PC-3 (cell line): Measurements from ENCODE around the gene NEU1. TPM values are rescaled to one million over a fixed set of nuclear protein-coding genes. Genes with fewer than 3 reads are reported as not detected.
A peak's percentile ranks its signal among the peaks of the same experiment; 100 is the strongest.
"Not testable (repeated sequence)": the region's sequence is repeated elsewhere in the genome, so short reads cannot be mapped to it uniquely, and the experiment has no call there.

Source experiments
- ATAC-seq: fragments of 200-7000 bp; cut with Tn5 transposase; 2 replicates; pipeline ENCODE4 v1.9.1; 2020; ENCODE audit warnings: mild to moderate bottlenecking, moderate library complexity
- BruUV-seq: library from RNA; stranded (reverse); fragments of 400-500 nt; replicated peaks from 2 replicates; lab custom pipeline; 2021; lab: Mats Ljungman, UMichigan
- CTCF ChIA-PET: fragments of 300-600 bp; sonication (Branson Sonifier 250); formaldehyde crosslinking; loops from one replicate; lab custom pipeline; 2022; ENCODE audit warnings: antibody characterized with exemption; lab: Charles Lee
- POLR2A ChIA-PET: fragments of 300-600 bp; sonication (Branson Sonifier 250); formaldehyde crosslinking; loops from one replicate; lab custom pipeline; 2022; ENCODE audit warnings: antibody characterized with exemption; ENCODE audit not compliant: unreplicated experiment; lab: Charles Lee
- DNase-seq: peaks from one replicate; pipeline ENCODE4 v3.0.0-alpha.2; 2015
- H2AFZ ChIP-seq: fragments of 300-600 bp; sonication (generic); 2 replicates; pipeline ENCODE4 v1.6.0; 2016; ENCODE audit warnings: antibody characterized with exemption, low read length
- H3F3A ChIP-seq: fragments of 300-600 bp; sonication (generic); one replicate; pipeline ENCODE4 v1.6.0; 2017; ENCODE audit warnings: antibody characterized with exemption, low read length, control low read depth, mild to moderate bottlenecking; ENCODE audit not compliant: unreplicated experiment
- H3K27ac ChIP-seq: fragments of 300-600 bp; sonication (generic); 2 replicates; pipeline ENCODE4 v1.5.1; 2016; ENCODE audit warnings: mild to moderate bottlenecking, low read length
- H3K27me3 ChIP-seq: fragments of 300-600 bp; sonication (generic); 2 replicates; pipeline ENCODE4 v1.6.1; 2016; ENCODE audit warnings: low read length, mixed read lengths
- H3K36me3 ChIP-seq: fragments of 300-600 bp; sonication (generic); 2 replicates; pipeline ENCODE4 v1.6.1; 2016; ENCODE audit warnings: low read depth, mixed run types, low read length, mixed read lengths
- H3K4me1 ChIP-seq: fragments of 300-600 bp; sonication (generic); 2 replicates; pipeline ENCODE4 v1.5.1; 2016; ENCODE audit warnings: low read length; ENCODE audit not compliant: insufficient read depth
- H3K4me2 ChIP-seq: fragments of 300-600 bp; sonication (generic); 2 replicates; pipeline ENCODE4 v1.6.0; 2016; ENCODE audit warnings: low read length
- H3K4me3 ChIP-seq: fragments of 300-600 bp; sonication (generic); 2 replicates; pipeline ENCODE4 v1.5.1; 2016; ENCODE audit warnings: mild to moderate bottlenecking, low read length, mixed read lengths
- H3K79me2 ChIP-seq: fragments of 300-600 bp; sonication (generic); 2 replicates; pipeline ENCODE4 v1.6.1; 2017; ENCODE audit warnings: low read length, mixed read lengths
- H3K9ac ChIP-seq: fragments of 300-600 bp; sonication (generic); 2 replicates; pipeline ENCODE4 v1.6.0; 2016; ENCODE audit warnings: mild to moderate bottlenecking, low read length
- H3K9me2 ChIP-seq: fragments of 300-600 bp; sonication (generic); replicated peaks from 2 replicates; pipeline ENCODE4 v1.6.1; 2016; ENCODE audit warnings: mixed run types, low read length, mixed read lengths
- H3K9me3 ChIP-seq: fragments of 300-600 bp; sonication (generic); 2 replicates; pipeline ENCODE4 v1.6.1; 2016; ENCODE audit warnings: low read length, mixed read lengths
- H4K20me1 ChIP-seq: fragments of 300-600 bp; sonication (generic); 2 replicates; pipeline ENCODE4 v1.6.1; 2016; ENCODE audit warnings: low read length, mixed read lengths
- CTCF ChIP-seq: fragments of 300-600 bp; sonication (generic); conservative IDR thresholded peaks from 2 replicates; pipeline ENCODE4 v1.5.1; 2017; ENCODE audit warnings: antibody characterized with exemption, low read depth, mild to moderate bottlenecking, low read length
- EZH2 ChIP-seq: fragments of 300-600 bp; sonication (generic); IDR thresholded peaks from one replicate; pipeline ENCODE4 v1.6.1; 2017; ENCODE audit warnings: antibody characterized with exemption, mild to moderate bottlenecking, low read length; ENCODE audit not compliant: unreplicated experiment
- EZH2phosphoT487 ChIP-seq: fragments of 300-600 bp; sonication (generic); IDR thresholded peaks from 2 replicates; pipeline ENCODE4 v1.6.1; 2018; ENCODE audit warnings: mild to moderate bottlenecking, antibody characterized with exemption, low read length, borderline replicate concordance
- intact Hi-C: fragments of 100-400 bp; cut with micrococcal nuclease; formaldehyde crosslinking; loops from 2 replicates; pipeline ENCODE4 v1.9.0; 2023
- total RNA-seq: library from RNA; depleted of rRNA; stranded (reverse); fragments of >200 nt; gene quantifications from 2 replicates; pipeline ENCODE4 v1.2.3, GENCODE V29; 2014

NEU1 gene
- total RNA-seq, 1 experiment from 2014 or later = 31.7 TPM

- Histone ChIP-seq H3K4me1 (peaks cover 19% of the 10 kb centered on the region), H3K9ac (no peak overlapping the region), H3K9me3 (no peaks in the 10 kb centered on the region), H3K4me3 (no peak overlapping the region), H3K9me2 (no peaks in the 10 kb centered on the region), H3K27ac (no peak overlapping the region), H3F3A (no peaks in the 10 kb centered on the region), H3K27me3 (no peaks in the 10 kb centered on the region), H3K79me2 (no peaks in the 10 kb centered on the region), H4K20me1 (no peaks in the 10 kb centered on the region), H2AFZ (no peak overlapping the region), H3K4me2 (no peak overlapping the region), H3K36me3 (no peaks in the 10 kb centered on the region)
- ChIA-PET POLR2A (no interaction called here), CTCF (no interaction called here)
- intact Hi-C loops = no loop called here
- DNase-seq (no peak), ATAC-seq (no peak)
- BruUV-seq = no TSS peak
- no peak for TF ChIP-seq EZH2
These were observed 8.5 kb upstream of the NEU1 start for GRCh38 chr6:31871046-31871659.

GRCh38 chr6:31870385-31870921 lies 7.8 kb upstream of the NEU1 start:
- Histone ChIP-seq H2AFZ (no peak overlapping the region), H3F3A (no peaks in the 10 kb centered on the region), H3K27me3 (no peaks in the 10 kb centered on the region), H3K9me3 (no peaks in the 10 kb centered on the region), H3K9me2 (no peaks in the 10 kb centered on the region), H3K9ac (no peak overlapping the region), H4K20me1 (no peaks in the 10 kb centered on the region), H3K36me3 (no peaks in the 10 kb centered on the region), H3K79me2 (no peaks in the 10 kb centered on the region), H3K4me1 (peaks cover 14% of the 10 kb centered on the region), H3K27ac (no peak overlapping the region), H3K4me2 (no peak overlapping the region), H3K4me3 (no peak overlapping the region)
- no peak; the same call in 1 of the 2 replicates for ATAC-seq
- BruUV-seq = no TSS peak
- ChIA-PET POLR2A (no interaction called here), CTCF (no interaction called here)
- intact Hi-C loops = no loop called here
- no peak for DNase-seq
- TF ChIP-seq CTCF (peak; percentile 38), EZH2 (no peak), EZH2phosphoT487 (no peak)

GRCh38 chr6:31869343-31869742 lies 6.7 kb upstream of the NEU1 start:
- Histone ChIP-seq H3K36me3 (no peaks in the 10 kb centered on the region), H3K4me3 (no peak overlapping the region), H3K27ac (no peak overlapping the region), H4K20me1 (no peaks in the 10 kb centered on the region), H3K4me1 (peaks cover 4% of the 10 kb centered on the region; the same call in 1 of the 2 replicates), H3F3A (no peaks in the 10 kb centered on the region), H2AFZ (no peak overlapping the region), H3K9ac (no peak overlapping the region), H3K27me3 (no peaks in the 10 kb centered on the region), H3K79me2 (no peaks in the 10 kb centered on the region), H3K9me2 (no peaks in the 10 kb centered on the region), H3K4me2 (no peak overlapping the region), H3K9me3 (no peaks in the 10 kb centered on the region)
- ChIA-PET POLR2A (no interaction called here), CTCF (no interaction called here)
- no peak for TF ChIP-seq EZH2
- TF ChIP-seq CTCF = no peak
- TF ChIP-seq EZH2phosphoT487 = no peak
- BruUV-seq = no TSS peak
- intact Hi-C loops = loop anchor here (10.0 kb wide), 1 partner anchor 185 kb away; the partner anchor contains the start of gene LY6G5C
- no peak for ATAC-seq
- no peak for DNase-seq

- H3K4me2 ChIP-seq, H3K36me3 ChIP-seq, H3F3A ChIP-seq, H3K9ac ChIP-seq, BruUV-seq, ATAC-seq, H3K9me3 ChIP-seq, DNase-seq, H4K20me1 ChIP-seq, H2AFZ ChIP-seq, H3K4me3 ChIP-seq, POLR2A ChIA-PET, H3K27me3 ChIP-seq, H3K9me2 ChIP-seq, H3K4me1 ChIP-seq, H3K27ac ChIP-seq, H3K79me2 ChIP-seq: not testable (repeated sequence)
- CTCF ChIA-PET = interaction anchor here (0.6 to 1.0 kb wide), 2 partner anchors 84 to 99 kb away, joined by 3 read pairs; no protein-coding TSS in a partner anchor
- intact Hi-C loops = loop anchor here (10.0 kb wide), 1 partner anchor 184 kb away; the partner anchor contains the start of gene LY6G5C
These were observed 6.0 kb upstream of the NEU1 start for GRCh38 chr6:31868658-31868971.
